ENCODE data around the gene CRYL1. TPM values are rescaled to one million over a fixed set of nuclear protein-coding genes. Genes with fewer than 3 reads are reported as not detected.

The CRYL1 gene
- total RNA-seq, 1 donor from 2014 or later, result 24.9 TPM

DNA sequence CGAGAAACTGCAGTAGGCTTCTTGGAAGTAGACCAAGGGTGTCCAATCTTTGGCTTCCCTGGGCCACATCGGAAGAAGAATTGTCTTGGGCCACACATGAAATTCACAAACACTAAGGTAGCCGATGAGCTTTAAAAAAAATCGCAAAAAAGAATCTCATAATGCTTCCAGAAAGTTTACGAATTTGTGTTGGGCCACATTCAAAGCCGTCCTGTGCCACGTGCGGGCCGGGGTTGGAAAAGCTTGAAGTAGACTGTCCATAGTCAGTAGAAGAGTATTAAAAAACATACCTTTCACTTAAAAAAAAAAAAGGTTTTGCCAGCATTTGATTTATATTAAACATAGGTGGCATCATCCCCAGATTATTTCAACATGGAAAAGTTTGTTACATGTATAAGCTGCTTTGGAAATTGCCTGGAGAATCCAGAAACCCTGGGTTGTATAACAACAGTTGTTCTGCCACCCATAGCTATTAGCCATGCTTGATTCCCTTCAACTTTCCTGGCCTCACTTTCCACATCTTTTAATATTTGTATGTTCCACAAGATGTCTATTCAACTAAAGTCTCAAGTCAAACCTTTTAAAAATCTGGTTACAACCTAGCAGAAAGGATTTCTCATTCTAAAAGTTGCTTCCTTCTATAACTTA, 42.3 kb upstream of the CRYL1 start:
- intact Hi-C loops (cut with DNase I), result no loop called here
- Histone ChIP-seq H3K27me3 (ENCODE audit: low read depth) (no peaks in the 10 kb centered on the region), H3K4me3 (peak overlapping the region; percentile 88), H3K36me3 (no peaks in the 10 kb centered on the region), H3K27ac (peak overlapping the region; percentile 96), H3K4me1 (peaks cover 12% of the 10 kb centered on the region), H3K9me3 (no peaks in the 10 kb centered on the region)
- ATAC-seq, result no peak
- TF ChIP-seq, protein P1, sequence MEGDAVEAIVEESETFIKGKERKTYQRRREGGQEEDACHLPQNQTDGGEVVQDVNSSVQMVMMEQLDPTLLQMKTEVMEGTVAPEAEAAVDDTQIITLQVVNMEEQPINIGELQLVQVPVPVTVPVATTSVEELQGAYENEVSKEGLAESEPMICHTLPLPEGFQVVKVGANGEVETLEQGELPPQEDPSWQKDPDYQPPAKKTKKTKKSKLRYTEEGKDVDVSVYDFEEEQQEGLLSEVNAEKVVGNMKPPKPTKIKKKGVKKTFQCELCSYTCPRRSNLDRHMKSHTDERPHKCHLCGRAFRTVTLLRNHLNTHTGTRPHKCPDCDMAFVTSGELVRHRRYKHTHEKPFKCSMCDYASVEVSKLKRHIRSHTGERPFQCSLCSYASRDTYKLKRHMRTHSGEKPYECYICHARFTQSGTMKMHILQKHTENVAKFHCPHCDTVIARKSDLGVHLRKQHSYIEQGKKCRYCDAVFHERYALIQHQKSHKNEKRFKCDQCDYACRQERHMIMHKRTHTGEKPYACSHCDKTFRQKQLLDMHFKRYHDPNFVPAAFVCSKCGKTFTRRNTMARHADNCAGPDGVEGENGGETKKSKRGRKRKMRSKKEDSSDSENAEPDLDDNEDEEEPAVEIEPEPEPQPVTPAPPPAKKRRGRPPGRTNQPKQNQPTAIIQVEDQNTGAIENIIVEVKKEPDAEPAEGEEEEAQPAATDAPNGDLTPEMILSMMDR (IDR thresholded peaks at IDR 0.05), result no peak
- DNase-seq, result no peak

DNA sequence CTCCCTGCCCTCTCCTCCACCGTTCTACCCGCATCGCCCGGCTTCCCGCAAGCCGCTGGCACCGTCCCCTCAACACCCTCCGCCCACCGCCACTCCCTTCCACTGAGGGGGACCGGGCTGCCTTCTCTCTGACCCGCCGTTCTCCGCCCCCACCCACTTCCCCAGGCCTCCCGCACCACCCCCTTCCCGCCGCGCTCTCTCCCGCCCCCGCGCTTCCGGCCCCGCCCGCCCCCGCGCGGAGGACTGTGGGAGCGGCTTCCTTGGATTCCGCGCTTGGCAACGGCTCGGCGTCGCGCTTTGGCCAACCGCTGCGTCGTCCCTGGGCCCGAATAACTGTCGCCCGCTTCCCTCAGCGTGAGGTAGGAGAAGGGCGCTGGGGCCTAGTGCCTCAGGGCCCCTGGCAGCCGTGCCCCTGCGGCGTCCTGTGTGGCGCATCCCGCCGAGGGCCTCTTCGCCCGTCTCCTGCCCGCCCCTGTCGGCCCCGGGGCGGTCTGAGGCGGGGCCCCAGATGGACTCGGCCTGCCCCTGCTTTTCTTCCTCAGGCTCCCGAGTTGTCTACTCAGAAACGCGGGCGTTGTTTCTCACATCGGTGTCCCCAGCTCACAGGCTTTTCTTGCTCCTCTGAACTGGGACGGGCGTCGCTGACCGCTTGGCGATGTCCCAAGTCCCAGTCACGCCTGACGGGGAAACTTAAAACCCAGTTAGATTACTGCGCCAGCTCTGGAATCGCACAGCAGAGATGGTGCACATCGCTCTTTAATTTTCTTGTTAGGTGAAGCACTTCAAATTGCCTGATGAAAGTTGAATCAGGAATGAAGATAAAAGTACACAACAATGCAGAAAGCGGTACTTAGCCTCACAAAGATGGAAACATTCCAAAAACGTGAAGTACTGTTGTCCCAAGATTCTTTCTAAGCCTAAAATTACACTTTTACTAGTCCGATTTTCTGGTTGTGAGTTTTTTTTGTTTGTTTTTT, 41.5 kb upstream of the CRYL1 start, which contains the start of gene IFT88:
Gene IFT88 (plus strand): TSS at position 260 of the 977 bp plus-strand sequence. CDS start 7,229 bp downstream, outside the sequence.
- peak within 1 kb of the TSS; percentile 96 for H3K27ac ChIP-seq
- H3K36me3 ChIP-seq, result no peaks in the 10 kb centered on the region
- DNase-seq (peak; percentile 93), ATAC-seq (peak; percentile 99)
- intact Hi-C loops (cut with DNase I), result no loop called here
- H3K27me3 ChIP-seq (ENCODE audit: low read depth), result no peaks in the 10 kb centered on the region
- peak within 1 kb of the TSS; percentile 88 for H3K4me3 ChIP-seq
- peaks cover 12% of the 10 kb centered on the region for H3K4me1 ChIP-seq
- TF ChIP-seq, protein P1 (IDR thresholded peaks at IDR 0.05), result no peak
- H3K9me3 ChIP-seq, result no peaks in the 10 kb centered on the region

DNA sequence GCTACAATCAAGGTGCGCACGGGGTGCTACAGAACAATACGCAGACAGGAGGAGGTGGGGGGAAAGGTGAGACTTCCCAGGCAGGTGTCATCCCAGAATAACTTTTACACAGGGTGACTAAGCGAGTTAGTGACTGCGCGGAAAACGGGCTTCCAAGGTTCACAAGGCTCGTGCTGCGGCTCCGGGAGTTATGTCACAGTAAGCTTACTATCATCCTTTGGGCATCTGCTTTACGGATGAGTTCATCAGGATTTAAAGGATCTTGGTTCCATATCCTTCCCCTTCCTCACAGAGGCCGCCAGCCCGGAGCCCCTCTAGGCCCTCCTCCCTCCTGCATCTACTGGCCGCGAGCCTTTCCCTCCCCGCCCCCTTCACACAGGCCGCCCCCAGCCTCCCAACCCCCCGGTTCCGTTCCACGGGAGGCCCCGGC, 40.8 kb upstream of the CRYL1 start:
- Histone ChIP-seq H3K27ac (peak overlapping the region; percentile 96), H3K36me3 (no peaks in the 10 kb centered on the region), H3K27me3 (ENCODE audit: low read depth) (no peaks in the 10 kb centered on the region), H3K4me3 (peak overlapping the region; percentile 88), H3K9me3 (no peaks in the 10 kb centered on the region), H3K4me1 (peaks cover 12% of the 10 kb centered on the region)
- intact Hi-C loops (cut with DNase I), result no loop called here
- TF ChIP-seq, protein P1 (IDR thresholded peaks at IDR 0.05), result no peak
- DNase-seq (no peak), ATAC-seq (peak in 1 of 2 donors; percentile 84)

DNA sequence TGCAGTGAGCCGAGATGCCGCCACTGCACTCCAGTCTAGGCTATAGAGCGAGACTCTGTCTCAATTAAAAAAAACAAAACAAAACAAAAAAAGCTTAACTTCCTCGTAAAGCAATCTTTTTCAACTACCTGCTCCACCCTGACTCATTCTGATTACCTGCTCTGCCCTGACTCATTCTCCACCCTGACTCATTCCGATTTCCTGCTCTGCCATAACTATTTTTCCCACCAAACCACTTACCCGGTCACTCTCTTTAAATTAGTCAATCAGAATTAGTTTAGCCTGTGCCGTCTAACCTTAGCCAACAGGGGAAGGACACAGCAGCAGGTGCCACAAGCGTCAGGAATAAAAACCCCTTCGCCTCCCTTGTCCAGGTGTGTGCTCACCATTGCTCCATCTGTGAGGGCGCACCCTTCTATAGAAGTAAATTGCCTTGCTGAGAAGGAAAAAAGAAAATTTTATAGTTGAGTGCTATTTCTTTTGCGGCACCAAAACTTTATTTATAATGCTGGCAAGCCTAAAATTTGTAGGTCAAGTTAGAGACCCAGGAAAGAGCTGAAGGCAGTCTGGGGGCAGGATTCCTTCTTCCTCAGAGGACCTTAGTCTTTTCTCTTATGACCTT, 39.6 kb upstream of the CRYL1 start:
- no peaks in the 10 kb centered on the region for H3K9me3 ChIP-seq
- no peak for ATAC-seq
- no peak overlapping the region for H3K27ac ChIP-seq
- H3K27me3 ChIP-seq (ENCODE audit: low read depth), result no peaks in the 10 kb centered on the region
- TF ChIP-seq, protein P1 (IDR thresholded peaks at IDR 0.05), result no peak
- DNase-seq, result no peak
- no peaks in the 10 kb centered on the region for H3K36me3 ChIP-seq
- peaks cover 12% of the 10 kb centered on the region for H3K4me1 ChIP-seq
- H3K4me3 ChIP-seq, result no peak overlapping the region
- intact Hi-C loops (cut with DNase I), result no loop called here

DNA sequence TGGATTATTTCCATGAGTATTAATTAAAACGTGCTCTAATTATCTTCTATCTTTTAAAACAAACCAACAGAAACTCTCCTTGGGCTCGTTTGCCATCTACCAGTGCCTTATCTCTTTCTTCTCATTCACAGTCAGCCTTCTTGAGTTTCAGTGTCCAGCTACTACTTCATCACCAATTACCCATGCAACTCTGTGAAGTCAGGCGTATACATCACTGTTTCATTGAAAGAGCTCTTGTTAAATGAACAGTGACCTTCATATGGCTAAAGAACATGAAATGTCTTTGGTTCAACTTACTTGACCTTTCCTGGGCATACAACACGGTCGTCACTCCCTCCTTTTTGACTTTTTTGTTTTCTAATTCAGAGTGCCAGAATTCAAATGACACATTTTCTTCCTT, 36.1 kb upstream of the CRYL1 start:
- H3K9me3 ChIP-seq, result no peaks in the 10 kb centered on the region
- H3K4me1 ChIP-seq, result no peaks in the 10 kb centered on the region
- no peak for DNase-seq
- TF ChIP-seq, protein P1 (IDR thresholded peaks at IDR 0.05), result no peak
- H3K4me3 ChIP-seq, result no peak overlapping the region
- H3K27ac ChIP-seq, result no peak overlapping the region
- no peaks in the 10 kb centered on the region for H3K27me3 ChIP-seq (ENCODE audit: low read depth)
- H3K36me3 ChIP-seq, result no peaks in the 10 kb centered on the region
- intact Hi-C loops (cut with DNase I), result no loop called here
- ATAC-seq, result no peak

Data from lower lobe of right lung (tissue), 2 donors.